Cardiac septum (tissue), 1 donor: ENCODE measurements around the gene CNOT1. TPM values are rescaled to one million over a fixed set of nuclear protein-coding genes. Genes with fewer than 3 reads are reported as not detected.

ENCODE experiments used
- DNase-seq: peaks from one replicate; pipeline ENCODE4 v3.0.0-alpha.2; 2020; ENCODE audit warnings: low spot score
- intact Hi-C: fragments of 100-400 bp; cut with DNase I; formaldehyde crosslinking; loops from one replicate; pipeline ENCODE4 v1.14.0; 2022
- total RNA-seq: library from RNA; stranded (reverse); fragmentation: NEBNext Ultra II Directional; extraction: Animal tissue kit (Norgen Biotek cat#: 25700); gene quantifications from one replicate; pipeline ENCODE4 v1.2.1, GENCODE V29; 2021
- donor health status: DM: no; HTN: no; CAD: no.

Gene CNOT1
- total RNA-seq, 1 donor from 2014 or later: 85.6 TPM

DNA sequence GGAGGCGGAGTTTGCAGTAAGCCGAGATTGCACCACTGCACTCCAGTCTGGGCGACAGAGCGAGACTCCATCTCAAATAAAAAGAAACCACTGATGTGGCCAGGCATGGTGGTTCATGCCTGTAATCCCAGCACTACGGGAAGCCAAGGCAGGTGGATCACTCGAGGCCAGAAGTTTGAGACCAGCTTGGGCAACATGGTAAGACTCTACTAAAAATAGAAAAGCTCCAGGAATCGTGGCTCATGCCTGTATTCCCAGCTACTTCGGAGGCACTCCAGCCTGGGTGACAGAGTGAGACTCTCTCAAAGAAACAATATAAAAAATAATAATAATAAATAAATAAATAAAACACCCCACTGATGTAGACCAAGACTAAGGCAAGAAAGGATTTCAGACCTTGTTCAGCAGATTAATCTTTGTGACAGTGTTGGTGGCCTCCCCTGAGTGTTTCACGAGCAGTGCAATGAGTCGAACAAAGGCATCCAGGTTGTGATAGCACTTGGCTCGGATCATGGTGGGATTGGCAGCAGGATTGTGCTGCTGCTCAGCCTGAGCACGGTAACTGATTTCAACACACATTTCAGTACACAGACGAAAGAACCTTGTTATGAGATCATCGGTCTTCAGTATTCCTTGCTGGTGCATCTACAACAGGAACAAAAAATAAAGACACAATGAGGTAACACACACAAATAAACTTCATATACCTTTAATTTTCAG, 95.7 kb downstream of the CNOT1 start:
- intact Hi-C loops: no loop called here
- DNase-seq: no peak

DNA sequence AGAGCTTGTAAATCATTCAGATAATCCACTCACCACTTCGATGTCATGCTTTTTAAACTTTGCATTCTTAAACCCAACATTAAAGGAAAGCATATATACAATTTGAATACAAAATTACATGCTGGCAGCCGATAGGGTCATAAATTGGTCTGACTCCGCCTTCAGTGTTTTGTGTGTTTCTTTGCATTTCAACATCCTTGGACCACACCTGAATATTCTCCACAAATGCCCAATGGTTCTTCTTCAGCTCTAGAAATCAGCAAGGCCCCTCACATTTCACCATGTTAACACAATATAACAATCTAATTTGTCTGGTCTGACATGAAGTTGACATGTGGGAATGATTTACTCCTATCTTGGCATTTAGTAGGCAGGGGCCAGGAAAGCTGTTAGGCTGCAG, 97.2 kb downstream of the CNOT1 start:
- no peak for DNase-seq
- intact Hi-C loops: no loop called here

DNA sequence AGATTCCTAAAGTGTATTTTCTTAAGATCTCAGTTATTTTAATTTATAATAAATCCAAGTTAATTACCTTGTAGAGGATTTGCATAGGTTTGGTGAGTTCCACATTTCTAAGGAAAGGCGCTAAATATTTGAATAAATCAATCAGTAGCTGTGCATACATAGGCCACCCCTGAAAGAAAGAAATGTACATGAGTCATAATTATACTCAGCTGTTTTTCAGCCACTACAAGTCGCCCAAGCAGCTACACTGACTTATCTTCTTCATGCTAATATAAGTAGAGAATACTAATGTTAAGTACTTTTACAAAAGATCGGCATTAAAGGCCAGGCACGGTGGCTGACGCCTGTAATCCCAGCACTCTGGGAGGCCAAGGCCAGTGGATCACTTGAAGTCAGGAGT, 99.4 kb downstream of the CNOT1 start:
- DNase-seq: no peak
- intact Hi-C loops: no loop called here

- DNase-seq: no peak
- intact Hi-C loops: loop anchor here (5.0 kb wide), 1 partner anchor 108 kb away; the partner anchor contains the start of gene CNOT1
These were observed 109.9 kb downstream of the CNOT1 start for GRCh38 chr16:58519707-58520106.

DNA sequence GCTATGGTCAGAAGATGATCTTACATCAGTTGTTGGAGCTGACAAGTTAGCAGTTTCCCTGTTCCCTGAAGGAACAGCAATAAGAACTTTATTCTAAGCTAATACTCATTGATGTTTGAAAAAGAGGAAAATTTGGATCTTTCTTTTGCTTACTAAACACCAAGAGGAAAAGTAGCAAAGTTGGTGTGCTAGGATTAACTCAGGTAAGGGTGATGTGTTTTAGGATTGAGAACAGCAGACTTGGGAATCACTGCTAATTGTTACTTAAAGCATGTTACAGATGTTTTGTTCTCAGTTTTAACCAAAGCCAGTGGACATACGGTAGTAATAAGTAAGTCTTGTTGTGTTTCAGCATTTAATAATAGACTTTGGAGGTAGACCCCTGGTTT, 110.7 kb downstream of the CNOT1 start:
- DNase-seq: no peak
- intact Hi-C loops: loop anchor here (5.0 kb wide), 1 partner anchor 108 kb away; the partner anchor contains the start of gene CNOT1

DNA sequence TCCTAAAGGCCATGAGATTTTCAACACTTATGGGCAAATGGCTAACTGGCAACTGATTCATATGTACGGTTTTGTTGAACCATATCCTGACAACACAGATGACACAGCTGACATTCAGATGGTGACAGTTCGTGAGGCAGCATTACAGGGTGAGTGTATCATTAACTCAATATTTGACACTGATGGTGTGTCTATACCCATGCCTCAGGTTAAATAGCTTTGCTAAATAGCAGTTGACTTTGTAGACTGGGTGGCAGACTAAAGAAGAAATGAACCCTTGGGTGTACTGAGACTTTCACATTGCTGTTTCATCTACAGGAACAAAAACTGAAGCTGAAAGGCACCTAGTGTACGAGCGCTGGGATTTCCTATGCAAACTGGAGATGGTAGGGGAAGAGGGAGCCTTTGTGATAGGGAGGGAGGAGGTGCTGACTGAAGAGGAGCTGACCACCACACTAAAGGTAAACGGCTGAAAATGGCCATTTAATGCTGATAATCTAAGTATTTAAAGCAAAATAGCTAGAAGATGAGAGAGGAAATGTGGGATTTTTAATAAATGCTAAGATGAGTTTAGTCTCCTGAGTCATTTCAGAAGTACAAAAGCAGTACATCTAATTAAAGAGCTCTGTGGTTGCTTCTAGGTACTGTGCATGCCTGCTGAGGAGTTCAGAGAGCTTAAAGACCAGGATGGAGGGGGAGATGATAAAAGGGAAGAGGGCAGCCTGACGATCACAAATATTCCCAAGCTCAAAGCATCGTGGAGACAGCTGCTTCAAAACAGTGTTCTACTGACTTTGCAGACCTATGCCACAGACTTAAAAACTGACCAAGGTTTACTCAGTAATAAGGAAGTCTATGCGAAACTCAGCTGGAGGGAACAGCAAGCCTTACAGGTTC, 111.3 kb downstream of the CNOT1 start:
- intact Hi-C loops: loop anchor here (5.0 kb wide), 1 partner anchor 109 kb away; the partner anchor contains the start of gene CNOT1
- DNase-seq: no peak

DNA sequence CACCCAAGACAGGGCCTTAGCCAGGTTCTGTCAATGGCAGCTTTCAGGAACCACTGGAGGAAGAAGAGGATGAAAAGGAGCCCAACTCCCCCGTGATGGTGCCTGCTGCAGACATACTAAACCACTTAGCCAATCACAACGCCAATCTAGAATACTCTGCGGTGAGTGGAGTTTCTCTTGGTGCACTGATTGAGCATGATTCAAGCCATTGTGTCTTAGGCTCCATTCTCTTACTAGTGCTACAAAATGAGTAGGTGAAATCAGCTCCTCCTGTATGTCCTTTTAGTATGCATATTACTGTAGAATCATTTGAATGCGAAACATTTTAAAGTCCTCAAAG, 112.9 kb downstream of the CNOT1 start:
- DNase-seq: no peak
- intact Hi-C loops: loop anchor here (5.0 kb wide), 1 partner anchor 111 kb away; the partner anchor contains the start of gene CNOT1

GRCh38 chr16:58515871-58516767, 113.5 kb downstream of the CNOT1 start:
- intact Hi-C loops: loop anchor here (5.0 kb wide), 1 partner anchor 111 kb away; the partner anchor contains the start of gene CNOT1
- DNase-seq: no peak

DNA sequence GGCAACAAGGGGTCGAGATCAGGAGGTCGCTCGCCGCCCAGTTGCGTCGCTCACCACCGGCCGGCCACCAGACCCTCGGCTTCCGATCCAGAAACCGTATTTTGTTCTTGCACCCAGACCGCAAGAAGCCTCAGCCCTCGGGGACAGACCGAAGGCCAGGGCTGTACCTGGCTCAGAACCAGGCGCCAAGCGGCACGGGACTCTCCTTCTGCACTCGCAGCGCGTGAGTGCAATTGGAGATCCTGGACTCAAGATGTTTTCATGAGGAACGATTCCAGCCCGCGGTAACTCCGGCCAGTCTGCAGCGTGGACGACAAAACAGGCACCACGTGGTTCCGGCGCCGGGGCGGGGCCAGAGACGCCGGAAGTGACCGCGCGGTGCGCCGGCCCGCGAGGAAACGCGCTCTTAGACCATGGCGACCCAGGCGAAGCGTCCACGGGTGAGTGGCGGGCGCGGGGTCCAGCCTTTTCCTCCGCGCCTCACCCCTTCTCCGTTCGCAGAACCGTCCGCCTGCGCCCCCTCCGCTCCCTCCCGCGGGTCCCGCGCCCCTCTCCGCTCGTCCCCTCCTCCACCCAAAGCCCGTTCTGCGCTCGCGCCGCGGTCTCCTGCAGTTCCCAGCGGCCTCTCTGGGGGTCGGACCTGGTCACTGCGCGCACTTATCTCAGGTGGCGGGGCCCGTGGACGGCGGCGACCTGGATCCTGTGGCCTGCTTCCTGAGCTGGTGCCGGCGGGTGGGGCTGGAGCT, 114.3 kb downstream of the CNOT1 start, which contains the start of gene SETD6:
SETD6 (plus strand) TSS at position 393 of the 746 bp plus-strand sequence; CDS start at position 414, 21 bp downstream.
- intact Hi-C loops: loop anchor here (5.0 kb wide), 1 partner anchor 112 kb away; the partner anchor contains the start of gene CNOT1
- peak; percentile 94 for DNase-seq

- intact Hi-C loops: no loop called here
- DNase-seq: no peak
These were observed 115.8 kb downstream of the CNOT1 start for GRCh38 chr16:58513874-58514273.

GRCh38 chr16:58511933-58512815, 117.5 kb downstream of the CNOT1 start:
- intact Hi-C loops: no loop called here
- DNase-seq: peak; percentile 89

DNA sequence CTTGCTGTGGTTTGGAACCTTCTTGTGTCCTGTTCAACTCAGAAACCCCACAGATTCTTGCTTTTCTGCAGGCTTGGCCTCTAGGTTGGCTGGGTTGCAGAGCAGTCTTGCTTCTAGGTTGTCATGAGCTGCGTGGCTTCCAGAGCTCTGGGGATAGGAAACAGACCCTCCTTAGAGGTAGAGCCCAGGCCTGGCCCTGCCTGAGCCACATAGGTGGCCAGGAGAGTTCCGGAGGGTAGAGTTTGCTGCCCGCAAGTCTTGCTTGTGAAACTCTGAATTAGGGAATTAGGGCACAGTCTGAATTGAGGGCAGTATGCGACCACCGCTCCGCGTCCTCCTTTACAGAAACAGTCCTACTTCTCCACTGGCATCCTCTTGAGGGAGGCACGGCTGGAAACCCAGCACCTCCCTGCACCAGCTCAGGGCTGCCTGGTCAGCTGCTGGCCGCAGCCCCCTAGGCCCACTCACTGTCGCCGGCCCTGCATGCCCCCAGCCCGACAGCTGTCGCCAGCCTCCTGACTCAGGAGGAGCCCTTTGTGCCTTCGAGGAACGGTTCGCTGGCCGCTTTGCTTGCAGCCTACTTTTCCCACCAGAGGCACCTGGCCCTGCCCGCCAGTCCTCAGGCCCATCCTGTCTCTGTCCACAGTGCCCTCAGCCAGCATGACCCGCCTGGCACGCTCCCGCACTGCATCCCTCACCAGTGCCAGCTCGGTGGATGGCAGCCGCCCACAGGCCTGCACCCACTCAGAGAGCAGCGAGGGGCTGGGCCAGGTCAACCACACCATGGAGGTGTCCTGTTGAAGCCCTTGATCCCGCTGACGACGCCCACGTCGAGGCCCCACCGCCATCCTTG, 118.6 kb downstream of the CNOT1 start:
- DNase-seq: no peak
- intact Hi-C loops: no loop called here

DNA sequence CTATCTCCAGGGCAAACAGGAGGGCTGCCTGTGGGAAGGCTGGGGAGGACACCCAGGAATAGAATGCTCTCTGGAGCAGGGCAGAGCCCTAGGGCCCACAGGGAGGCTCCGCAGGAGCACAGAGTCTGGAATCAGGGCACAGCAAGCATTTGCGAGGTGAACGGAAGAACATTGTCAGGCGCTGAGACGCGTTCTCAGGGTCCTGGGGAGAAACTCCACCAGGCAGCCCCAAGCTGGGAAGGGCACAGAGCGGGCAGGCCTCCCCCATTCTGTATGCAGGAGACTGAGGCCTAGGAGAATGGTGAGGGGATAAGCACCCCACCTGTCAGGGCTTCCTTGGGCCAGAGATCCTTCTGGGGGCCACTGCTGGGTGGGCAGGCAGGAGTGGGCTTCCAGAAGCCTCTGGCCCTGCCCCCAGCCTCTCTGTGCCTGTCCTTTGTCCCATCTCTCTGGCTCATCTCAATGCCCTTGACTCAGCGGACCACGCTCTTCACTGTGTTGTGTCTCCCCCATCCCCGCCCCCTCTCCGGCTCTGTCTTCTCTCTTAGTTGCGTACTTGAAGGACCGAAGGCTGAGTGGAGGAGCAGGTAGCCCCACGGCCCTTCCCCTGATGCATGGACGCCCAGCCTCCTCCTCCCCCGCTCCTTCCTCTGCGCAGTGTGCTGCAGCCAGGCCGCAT, 119.4 kb downstream of the CNOT1 start:
- DNase-seq: no peak
- intact Hi-C loops: no loop called here

DNA sequence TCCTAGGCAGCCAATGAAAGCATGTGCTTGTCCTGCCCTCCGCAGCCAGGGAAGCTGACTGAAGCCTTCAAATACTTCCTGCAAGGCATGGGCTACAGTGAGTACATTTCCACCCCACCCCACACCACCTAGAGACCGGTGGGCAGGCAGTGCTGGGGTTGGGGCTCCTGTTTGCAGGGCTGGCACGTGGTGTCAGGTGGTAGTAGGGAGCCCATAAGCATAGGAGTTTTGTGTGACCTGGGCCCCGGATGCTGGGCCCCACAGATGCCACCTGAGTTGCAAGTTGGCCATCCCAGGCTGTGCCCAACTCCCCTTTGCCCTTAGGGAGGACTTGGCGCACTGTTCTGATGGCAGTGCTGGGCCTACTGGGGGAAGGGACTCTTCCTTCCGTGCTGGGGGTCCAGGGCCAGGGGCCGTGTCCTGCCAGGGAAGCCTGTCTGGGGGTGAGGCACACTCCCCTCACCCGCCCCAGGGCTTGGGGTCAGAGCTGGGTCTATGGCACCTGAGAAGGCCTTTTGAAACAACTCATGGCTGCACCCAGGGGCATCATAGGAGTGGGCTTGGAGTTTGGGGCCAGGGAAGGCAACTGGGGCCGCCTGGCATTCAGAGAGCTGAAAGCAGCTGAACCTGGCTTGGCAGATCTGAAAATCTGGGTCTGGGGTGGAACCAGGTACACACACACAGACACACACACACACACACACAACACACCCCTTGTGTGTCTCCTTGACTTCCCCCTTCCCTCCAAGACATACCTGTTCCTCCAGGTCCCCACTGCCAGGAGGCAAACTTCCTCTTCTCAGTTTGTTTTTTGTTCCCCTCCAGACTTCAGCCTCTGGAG, 120.2 kb downstream of the CNOT1 start:
- DNase-seq: no peak
- intact Hi-C loops: no loop called here

DNA sequence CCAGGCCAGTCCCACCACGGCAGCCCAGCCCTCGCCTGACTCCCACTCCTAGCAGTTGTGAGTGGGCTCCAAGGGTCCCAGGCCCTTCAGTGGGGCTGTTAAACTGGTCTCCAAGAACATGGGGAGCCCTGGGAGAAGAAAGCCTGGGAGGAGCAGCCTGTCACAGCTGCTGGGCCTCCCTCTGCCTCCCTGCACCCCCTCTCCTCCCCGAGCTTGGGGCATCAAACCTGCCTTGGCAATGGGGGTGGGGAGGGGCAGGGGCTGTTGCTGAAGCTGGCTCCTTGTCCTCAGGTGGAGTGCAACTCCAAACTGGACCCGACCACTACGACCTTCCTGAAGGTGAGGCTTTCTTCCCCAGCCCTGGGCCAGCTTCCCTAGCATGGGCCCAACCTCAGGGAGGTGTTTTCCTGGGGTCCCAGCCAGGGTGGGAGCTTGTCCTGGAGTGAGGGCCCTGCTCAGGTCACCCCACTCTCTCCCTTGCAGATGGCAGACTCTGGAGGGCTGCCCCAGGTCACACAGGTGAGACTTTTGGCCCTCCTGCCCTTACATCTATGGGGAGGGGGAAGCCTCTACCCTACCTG, 120.9 kb downstream of the CNOT1 start:
- intact Hi-C loops: no loop called here
- no peak for DNase-seq
